A549 (cell line): ENCODE data around the gene ARHGAP26. TPM values are rescaled to one million over a fixed set of nuclear protein-coding genes. Genes with fewer than 3 reads are reported as not detected.

Experiments
- ATAC-seq, 2 experiments: fragments of 200-7000 bp in 1 of 2; fragments of >200 bp in 1 of 2; cut with Nextera tagmentation in 1 of 2; cut with Tn5 transposase in 1 of 2; 3 replicates each; pipeline versions ENCODE4 v1.8.0 to v1.9.1; 2018 to 2020; ENCODE audit warnings: mild to moderate bottlenecking in 1 of 2, moderate library complexity in 1 of 2
- CTCF ChIA-PET: fragments of 300-600 bp; sonication (Branson Sonifier 250); formaldehyde crosslinking; extraction: SDS; loops from one replicate; lab custom pipeline; 2021; ENCODE audit warnings: antibody characterized with exemption, inconsistent platforms; lab: Yijun Ruan, JAX
- POLR2A ChIA-PET: fragments of 350-600 bp; formaldehyde crosslinking; extraction: SDS; loops from one replicate; lab custom pipeline; 2021; ENCODE audit warnings: antibody characterized with exemption, inconsistent platforms; lab: Yijun Ruan, JAX
- DNase-seq, 2 experiments: peaks; one replicate each; pipeline versions ENCODE4 v3.0.0 to v3.0.0-alpha.2; 2011 to 2016; ENCODE audit warnings: low read depth in 1 of 2, low spot score in 1 of 2
- FAIRE-seq: peaks from 2 replicates; lab custom pipeline; 2011; peaks lifted over from hg19 to GRCh38; lab: Jason Lieb, UNC
- H3K27ac ChIP-seq, 2 experiments: fragments of >200 bp; sonication (Bioruptor Twin); formaldehyde crosslinking; 3 replicates each; pipeline ENCODE4 v1.5.1; 2016 to 2017
- H3K4me1 ChIP-seq: fragments of >200 bp; sonication (Bioruptor Twin); formaldehyde crosslinking; 3 replicates; pipeline ENCODE4 v1.6.1; 2016
- H3K4me2 ChIP-seq: fragments of >200 bp; sonication (Bioruptor Twin); formaldehyde crosslinking; 3 replicates; pipeline ENCODE4 v1.6.1; 2016
- H3K4me3 ChIP-seq: fragments of >200 bp; sonication (Bioruptor Twin); formaldehyde crosslinking; 3 replicates; pipeline ENCODE4 v1.5.1; 2016
- H3K9me3 ChIP-seq: fragments of >200 bp; sonication (Bioruptor Twin); formaldehyde crosslinking; 3 replicates; pipeline ENCODE4 v1.6.1; 2016
- CEBPB ChIP-seq, 2 experiments: fragments of >200 bp in 1 of 2; sonication (Bioruptor Twin) in 1 of 2; formaldehyde crosslinking in 1 of 2; IDR thresholded peaks; 2 replicates each; pipeline ENCODE4 v1.6.1; 2012 to 2016
- EHMT2 ChIP-seq: fragments of 200-600 bp; sonication (generic); IDR thresholded peaks from 2 replicates; pipeline ENCODE4 v1.6.1; 2016; ENCODE audit warnings: antibody characterized with exemption, low read depth, mild to moderate bottlenecking, moderate library complexity
- EP300 ChIP-seq, 2 experiments: fragments of >200 bp; sonication (Bioruptor Twin); formaldehyde crosslinking; IDR thresholded peaks; 2 replicates in 1 of 2; 3 replicates in 1 of 2; pipeline ENCODE4 v1.6.1; 2016 to 2017
- NPAS2 ChIP-seq: fragments of 250-450 bp; sonication (Bioruptor Pico); IDR thresholded peaks from 2 replicates; pipeline ENCODE4 v1.8.0; 2022; ENCODE audit warnings: mild to moderate bottlenecking, moderate library complexity, borderline replicate concordance
- PHF8 ChIP-seq: fragments of 200-600 bp; sonication (generic); IDR thresholded peaks from 2 replicates; pipeline ENCODE4 v1.6.1; 2016; ENCODE audit warnings: low read depth, mild to moderate bottlenecking, antibody characterized with exemption, moderate library complexity, borderline replicate concordance
- POLR2A ChIP-seq: IDR thresholded peaks from 2 replicates; pipeline ENCODE4 v1.6.1; 2012; ENCODE audit warnings: mild to moderate bottlenecking, low read length
- RAD21 ChIP-seq, 2 experiments: fragments of >200 bp in 1 of 2; sonication (Bioruptor Twin) in 1 of 2; formaldehyde crosslinking in 1 of 2; IDR thresholded peaks in 1 of 2; conservative IDR thresholded peaks in 1 of 2; 2 replicates in 1 of 2; 3 replicates in 1 of 2; pipeline ENCODE4 v1.6.1; 2012 to 2018; ENCODE audit warnings: inconsistent platforms in 1 of 2
- RARB ChIP-seq: fragments of 250-450 bp; sonication (Bioruptor Pico); IDR thresholded peaks from 2 replicates; pipeline ENCODE4 v1.8.0; 2021; ENCODE audit warnings: mild to moderate bottlenecking, moderate library complexity
- REST ChIP-seq: fragments of 200-600 bp; sonication (generic); IDR thresholded peaks from 2 replicates; pipeline ENCODE4 v1.6.1; 2016; ENCODE audit warnings: antibody characterized with exemption, mild to moderate bottlenecking, moderate library complexity
- USF2 ChIP-seq: fragments of 450-650 bp; IDR thresholded peaks from 2 replicates; pipeline ENCODE4 v1.6.1; 2014; ENCODE audit warnings: antibody characterized with exemption
- ZNF302 ChIP-seq: fragments of 250-450 bp; sonication (Bioruptor Pico); IDR thresholded peaks from 2 replicates; pipeline ENCODE4 v1.9.0; 2021; ENCODE audit warnings: inconsistent platforms, mild to moderate bottlenecking, moderate library complexity
- WGBS: methylation state at CpG from one replicate; pipeline ENCODE4 v1.1.6; 2017; ENCODE audit errors: missing lambda C conversion rate; 5-methylcytosine and 5-hydroxymethylcytosine counted together
- polyA plus RNA-seq, 4 experiments: library from polyadenylated mRNA; depleted of rRNA in 3 of 4; stranded (reverse); fragments of >200 nt; fragmentation: RNase III in 1 of 4; extraction: RNeasy Plus Mini Kit Qiagen cat#74134 plus additional on column Dnase treatment in 1 of 4; gene quantifications; 2 replicates in 3 of 4; 3 replicates in 1 of 4; pipeline ENCODE4 v1.2.3, GENCODE V29; 2011 to 2017
- TF ChIP-seq, protein P1 (sequence below): fragments of >200 bp; sonication (Bioruptor Twin); formaldehyde crosslinking; IDR thresholded peaks from 3 replicates; pipeline ENCODE4 v1.5.1; 2016

The ARHGAP26 gene
- polyA plus RNA-seq, 2 of the 4 experiments (the other 2 are of a cell fraction), result 6.6 to 19.1 TPM

DNA sequence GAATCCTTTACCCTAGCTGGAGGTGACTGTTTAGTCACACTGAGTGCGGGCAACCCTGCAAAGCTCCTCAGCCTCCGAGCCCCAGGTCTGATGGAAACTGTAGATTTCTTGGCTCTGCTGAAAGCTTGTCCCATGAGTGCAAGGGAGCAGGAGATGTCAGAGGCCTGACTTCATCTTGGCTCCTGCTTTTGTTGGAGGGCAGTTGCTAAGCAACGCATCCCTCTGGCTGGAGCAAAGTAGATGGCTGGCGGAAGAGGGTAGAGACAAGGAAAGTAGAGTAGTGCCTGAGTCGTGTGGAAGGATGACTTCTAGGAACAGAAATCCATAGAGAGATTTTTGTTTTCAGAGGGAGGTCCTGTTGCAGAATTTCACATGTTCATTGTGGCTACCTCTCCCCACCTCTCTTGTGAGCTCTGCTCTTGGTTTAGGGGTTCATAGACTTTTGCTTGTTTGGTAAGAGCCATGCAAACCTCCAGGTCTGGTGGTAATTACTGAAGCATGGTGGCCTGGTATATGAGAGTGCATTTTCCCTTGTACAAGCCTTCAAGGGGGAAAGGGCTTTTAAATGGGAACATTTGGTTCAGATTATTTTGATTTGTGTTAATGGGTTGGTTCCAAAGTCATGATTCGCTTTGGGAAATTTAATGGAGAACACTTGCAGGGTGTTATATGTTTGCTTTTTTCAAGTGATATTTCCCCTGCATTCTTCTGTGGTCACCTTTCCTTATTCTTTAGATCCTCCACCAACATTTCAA is 71.5 kb downstream of the ARHGAP26 start:
- FAIRE-seq, result no peak
- ChIA-PET POLR2A (no interaction called here), CTCF (interaction anchor here (0.6 to 1.7 kb wide), 2 partner anchors 12 to 143 kb away, joined by 3 read pairs; no protein-coding TSS in a partner anchor)
- Histone ChIP-seq H3K4me2 (no peak overlapping the region), H3K4me3 (no peak overlapping the region), H3K4me1 (peaks cover 53% of the 10 kb centered on the region), H3K9me3 (no peaks in the 10 kb centered on the region), H3K27ac (peak overlapping the region in 1 of 2 experiments; percentile 2; a peak in 1 of 6 replicates)
- no peak for TF ChIP-seq NPAS2
- no peak for TF ChIP-seq RAD21 (conservative IDR thresholded peaks at IDR 0.05 in 1 of 2, IDR thresholded peaks at IDR 0.05 in 1 of 2)
- TF ChIP-seq EP300 (IDR thresholded peaks at IDR 0.05), result no peak
- TF ChIP-seq, protein P1, sequence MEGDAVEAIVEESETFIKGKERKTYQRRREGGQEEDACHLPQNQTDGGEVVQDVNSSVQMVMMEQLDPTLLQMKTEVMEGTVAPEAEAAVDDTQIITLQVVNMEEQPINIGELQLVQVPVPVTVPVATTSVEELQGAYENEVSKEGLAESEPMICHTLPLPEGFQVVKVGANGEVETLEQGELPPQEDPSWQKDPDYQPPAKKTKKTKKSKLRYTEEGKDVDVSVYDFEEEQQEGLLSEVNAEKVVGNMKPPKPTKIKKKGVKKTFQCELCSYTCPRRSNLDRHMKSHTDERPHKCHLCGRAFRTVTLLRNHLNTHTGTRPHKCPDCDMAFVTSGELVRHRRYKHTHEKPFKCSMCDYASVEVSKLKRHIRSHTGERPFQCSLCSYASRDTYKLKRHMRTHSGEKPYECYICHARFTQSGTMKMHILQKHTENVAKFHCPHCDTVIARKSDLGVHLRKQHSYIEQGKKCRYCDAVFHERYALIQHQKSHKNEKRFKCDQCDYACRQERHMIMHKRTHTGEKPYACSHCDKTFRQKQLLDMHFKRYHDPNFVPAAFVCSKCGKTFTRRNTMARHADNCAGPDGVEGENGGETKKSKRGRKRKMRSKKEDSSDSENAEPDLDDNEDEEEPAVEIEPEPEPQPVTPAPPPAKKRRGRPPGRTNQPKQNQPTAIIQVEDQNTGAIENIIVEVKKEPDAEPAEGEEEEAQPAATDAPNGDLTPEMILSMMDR, result no peak
- TF ChIP-seq CEBPB (IDR thresholded peaks at IDR 0.05), result no peak
- no peak for TF ChIP-seq PHF8
- TF ChIP-seq REST, result no peak
- DNase-seq, result peak in 1 of 2 experiments; percentile 41
- 89% methylated on average over 6 of the region's 6 CpGs for WGBS
- peak in 1 of 2 experiments; percentile 33; a peak in 3 of 6 replicates for ATAC-seq

DNA sequence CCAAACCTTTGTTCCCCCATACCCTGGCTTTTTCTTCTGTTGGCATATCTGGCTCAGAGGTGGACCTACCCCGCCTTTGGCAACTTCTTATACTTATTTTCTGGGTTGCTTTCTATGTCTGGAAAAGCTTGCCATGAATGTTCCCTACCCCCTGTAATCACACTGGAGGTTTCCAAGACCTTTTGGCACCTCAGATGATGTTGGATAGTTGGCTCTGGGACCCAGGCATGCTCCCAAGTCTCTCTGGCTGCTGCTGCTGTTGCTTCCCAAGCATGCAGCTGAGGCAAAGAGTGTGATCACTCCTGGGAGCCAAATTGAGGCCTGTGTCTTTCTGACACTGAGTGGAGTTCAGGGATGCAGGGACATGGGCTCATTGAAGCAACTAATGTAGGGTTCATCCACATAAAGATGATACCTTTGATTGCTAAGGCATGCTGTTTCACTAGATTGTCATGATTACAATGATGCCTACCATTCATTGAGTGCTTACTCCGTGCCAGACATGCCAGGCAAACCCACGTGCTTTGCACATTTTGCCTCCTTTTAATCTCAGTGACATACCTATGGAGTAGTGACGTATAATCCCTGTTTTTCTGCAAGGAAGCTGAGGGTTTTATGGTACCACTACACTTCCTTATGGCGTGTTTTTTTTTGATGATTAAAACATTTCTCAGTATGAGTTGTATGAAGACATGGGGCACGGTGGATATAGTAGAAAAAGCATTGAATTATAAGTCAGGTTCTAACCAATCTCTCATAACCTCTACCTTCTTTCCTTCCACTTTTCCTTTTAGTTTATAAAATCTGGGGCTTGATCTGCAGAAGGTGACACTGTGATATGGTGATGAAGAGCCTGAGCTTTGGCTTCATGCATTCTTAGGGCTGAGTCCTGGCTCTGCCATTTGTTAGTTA is 73.1 kb downstream of the ARHGAP26 start:
- ATAC-seq (no peak), FAIRE-seq (no peak), DNase-seq (no peak)
- TF ChIP-seq RARB (no peak), EHMT2 (no peak), USF2 (no peak), ZNF302 (no peak), POLR2A (no peak)
- CTCF ChIA-PET, result interaction anchor here (1.1 to 3.3 kb wide), 3 partner anchors 9 to 32 kb away, joined by 3 to 16 read pairs (median 6); no protein-coding TSS in a partner anchor
- H3K9me3 ChIP-seq, result no peaks in the 10 kb centered on the region
- no peak overlapping the region for H3K4me2 ChIP-seq
- WGBS, result 91% methylated on average over 6 of the region's 6 CpGs
- H3K4me1 ChIP-seq, result peaks cover 48% of the 10 kb centered on the region
- H3K27ac ChIP-seq, result 0 out of 6 replicates have a peak overlapping the region, but pooled peaks of 1 of the 2 experiments have one; percentile 15
- H3K4me3 ChIP-seq, result no peak overlapping the region
- POLR2A ChIA-PET, result interaction anchor here (0.7 kb wide), 1 partner anchor 73 kb away, joined by 4 read pairs; the partner anchor contains the start of gene ARHGAP26
